ENCODE measurements around the gene RAI14.

RAI14 gene

GRCh38 chr5:34622098-34622400, 34.1 kb upstream of the RAI14 start:
- CTCF ChIA-PET = no interaction called here
- DNase-seq (ENCODE audit: extremely low spot score) = no peak
- TF ChIP-seq HDGF (IDR thresholded peaks at IDR 0.05; ENCODE audit: borderline replicate concordance) (no peak), ELF4 (IDR thresholded peaks at IDR 0.05) (no peak), FOXM1 (IDR thresholded peaks at IDR 0.05; ENCODE audit: borderline replicate concordance) (no peak), LEF1 (IDR thresholded peaks at IDR 0.05; ENCODE audit: borderline replicate concordance) (no peak), FOXA1 (IDR thresholded peaks at IDR 0.05) (no peak), ZNF384 (IDR thresholded peaks at IDR 0.05) (no peak), BHLHE40 (IDR thresholded peaks at IDR 0.05; ENCODE audit: borderline replicate concordance) (no peak), ARNT (IDR thresholded peaks at IDR 0.05) (no peak), NFRKB (IDR thresholded peaks at IDR 0.05) (no peak), SUZ12 (IDR thresholded peaks at IDR 0.05) (no peak), L3MBTL2 (conservative IDR thresholded peaks at IDR 0.05) (no peak), SP1 (IDR thresholded peaks at IDR 0.05) (no peak), FOXK2 (IDR thresholded peaks at IDR 0.05) (no peak), TARDBP (IDR thresholded peaks at IDR 0.05) (no peak), CTBP1 (IDR thresholded peaks at IDR 0.05; ENCODE audit: borderline replicate concordance) (no peak)
- TF ChIP-seq, protein P1, sequence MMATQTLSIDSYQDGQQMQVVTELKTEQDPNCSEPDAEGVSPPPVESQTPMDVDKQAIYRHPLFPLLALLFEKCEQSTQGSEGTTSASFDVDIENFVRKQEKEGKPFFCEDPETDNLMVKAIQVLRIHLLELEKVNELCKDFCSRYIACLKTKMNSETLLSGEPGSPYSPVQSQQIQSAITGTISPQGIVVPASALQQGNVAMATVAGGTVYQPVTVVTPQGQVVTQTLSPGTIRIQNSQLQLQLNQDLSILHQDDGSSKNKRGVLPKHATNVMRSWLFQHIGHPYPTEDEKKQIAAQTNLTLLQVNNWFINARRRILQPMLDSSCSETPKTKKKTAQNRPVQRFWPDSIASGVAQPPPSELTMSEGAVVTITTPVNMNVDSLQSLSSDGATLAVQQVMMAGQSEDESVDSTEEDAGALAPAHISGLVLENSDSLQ (IDR thresholded peaks at IDR 0.05) = no peak
- POLR2A ChIA-PET = no interaction called here

- ChIA-PET CTCF (interaction anchor here (1.6 kb wide), 1 partner anchor 101 kb away, joined by 4 read pairs; no protein-coding TSS in a partner anchor), POLR2A (no interaction called here)
- no peak for DNase-seq (ENCODE audit: extremely low spot score)
- TF ChIP-seq FOXA1 (IDR thresholded peaks at IDR 0.05) = no peak
- no peak for TF ChIP-seq FOXM1 (IDR thresholded peaks at IDR 0.05; ENCODE audit: borderline replicate concordance)
- TF ChIP-seq BHLHE40 (IDR thresholded peaks at IDR 0.05; ENCODE audit: borderline replicate concordance) = no peak
- TF ChIP-seq TARDBP (IDR thresholded peaks at IDR 0.05) = no peak
- TF ChIP-seq, protein P1 (IDR thresholded peaks at IDR 0.05) = no peak
- TF ChIP-seq ELF4 (IDR thresholded peaks at IDR 0.05) = no peak
These were observed 31.4 kb upstream of the RAI14 start for GRCh38 chr5:34624691-34625090.

DNA sequence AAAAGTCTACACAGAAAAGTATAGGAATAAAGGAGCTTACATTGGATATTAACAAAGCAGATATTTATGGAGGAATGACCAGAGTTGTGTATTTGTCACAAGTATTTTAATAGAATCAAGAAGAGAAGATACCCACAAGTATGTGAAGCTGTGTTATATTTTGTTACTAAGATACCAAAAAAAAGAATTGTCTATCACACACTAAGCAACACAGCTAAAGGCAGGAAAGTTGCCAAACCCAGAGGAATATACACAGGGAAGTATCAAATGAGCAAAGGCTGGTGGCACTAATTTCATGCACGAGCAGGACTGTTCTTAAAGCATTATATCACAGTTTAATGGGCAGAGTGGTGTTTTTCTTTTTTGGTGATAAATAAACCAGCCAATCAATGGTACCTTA, 30.9 kb upstream of the RAI14 start:
- ChIA-PET POLR2A (no interaction called here), CTCF (interaction anchor here (1.6 kb wide), 1 partner anchor 102 kb away, joined by 4 read pairs; no protein-coding TSS in a partner anchor)
- DNase-seq (ENCODE audit: extremely low spot score) = no peak
- TF ChIP-seq HDGF (IDR thresholded peaks at IDR 0.05; ENCODE audit: borderline replicate concordance) (no peak), ARNT (IDR thresholded peaks at IDR 0.05) (no peak), NFRKB (IDR thresholded peaks at IDR 0.05) (no peak), BHLHE40 (IDR thresholded peaks at IDR 0.05; ENCODE audit: borderline replicate concordance) (no peak), SUZ12 (IDR thresholded peaks at IDR 0.05) (no peak)

- DNase-seq (ENCODE audit: extremely low spot score) = no peak
- no peak for TF ChIP-seq CTBP1 (IDR thresholded peaks at IDR 0.05; ENCODE audit: borderline replicate concordance)
- TF ChIP-seq SUZ12 (IDR thresholded peaks at IDR 0.05) = no peak
- ChIA-PET CTCF (interaction anchor here (0.7 to 1.6 kb wide), 2 partner anchors 16 to 103 kb away, joined by 3 to 4 read pairs; no protein-coding TSS in a partner anchor), POLR2A (no interaction called here)
These were observed 30.1 kb upstream of the RAI14 start for GRCh38 chr5:34626036-34626435.

DNA sequence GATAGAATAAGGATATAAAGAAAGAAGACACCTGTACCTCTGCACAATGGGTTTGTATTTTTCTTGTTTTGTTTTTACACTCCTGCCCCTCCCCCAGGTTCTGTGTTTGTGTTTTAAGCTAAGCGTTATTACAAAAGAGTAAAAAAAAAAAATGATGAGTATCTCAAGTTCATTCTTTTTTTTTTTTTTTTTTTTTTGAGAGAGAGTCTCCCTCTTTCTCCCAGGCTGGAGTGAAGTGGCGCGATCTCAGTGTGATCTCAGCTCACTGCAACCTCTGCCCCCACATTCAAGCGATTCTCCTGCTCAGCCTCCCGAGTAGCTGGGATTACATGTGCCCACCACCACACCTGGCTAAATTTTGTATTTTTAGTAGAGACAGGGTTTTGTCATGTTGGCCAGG, 29.4 kb upstream of the RAI14 start:
- ChIA-PET CTCF (interaction anchor here (0.7 kb wide), 1 partner anchor 15 kb away, joined by 3 read pairs; no protein-coding TSS in a partner anchor), POLR2A (no interaction called here)
- TF ChIP-seq FOXK2 (IDR thresholded peaks at IDR 0.05) = no peak
- no peak for TF ChIP-seq SUZ12 (IDR thresholded peaks at IDR 0.05)
- TF ChIP-seq FOXM1 (IDR thresholded peaks at IDR 0.05; ENCODE audit: borderline replicate concordance) = no peak
- TF ChIP-seq TARDBP (IDR thresholded peaks at IDR 0.05) = no peak
- no peak for TF ChIP-seq LEF1 (IDR thresholded peaks at IDR 0.05; ENCODE audit: borderline replicate concordance)
- no peak for TF ChIP-seq ARNT (IDR thresholded peaks at IDR 0.05)
- TF ChIP-seq HDGF (IDR thresholded peaks at IDR 0.05; ENCODE audit: borderline replicate concordance) = no peak
- TF ChIP-seq, protein P1 (IDR thresholded peaks at IDR 0.05) = no peak
- TF ChIP-seq CTBP1 (IDR thresholded peaks at IDR 0.05; ENCODE audit: borderline replicate concordance) = no peak
- no peak for TF ChIP-seq L3MBTL2 (conservative IDR thresholded peaks at IDR 0.05)
- TF ChIP-seq BHLHE40 (IDR thresholded peaks at IDR 0.05; ENCODE audit: borderline replicate concordance) = no peak
- TF ChIP-seq SP1 (IDR thresholded peaks at IDR 0.05) = no peak
- TF ChIP-seq NFRKB (IDR thresholded peaks at IDR 0.05) = no peak
- no peak for DNase-seq (ENCODE audit: extremely low spot score)

DNA sequence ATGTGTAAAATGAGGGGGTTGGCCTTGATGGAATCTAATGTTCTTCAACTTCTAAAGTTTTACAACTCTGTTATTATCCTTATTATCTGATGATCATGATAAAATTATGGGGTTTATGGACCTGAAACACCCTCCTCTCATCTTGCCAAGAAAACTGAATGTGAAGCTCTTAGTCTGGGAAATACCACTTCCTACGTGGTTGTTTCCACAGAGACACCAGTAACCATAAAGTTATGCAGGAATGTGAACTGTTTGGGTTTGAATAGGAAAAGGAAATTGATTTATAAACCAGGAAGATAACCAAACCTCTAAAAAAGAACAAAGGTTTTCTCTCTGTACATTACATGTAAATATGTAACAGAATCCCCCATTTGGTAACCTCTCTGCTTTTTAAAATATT, 28.3 kb upstream of the RAI14 start:
- no peak for DNase-seq (ENCODE audit: extremely low spot score)
- TF ChIP-seq LEF1 (IDR thresholded peaks at IDR 0.05; ENCODE audit: borderline replicate concordance) (no peak), SUZ12 (IDR thresholded peaks at IDR 0.05) (no peak), ELF4 (IDR thresholded peaks at IDR 0.05) (no peak), BHLHE40 (IDR thresholded peaks at IDR 0.05; ENCODE audit: borderline replicate concordance) (no peak), HDGF (IDR thresholded peaks at IDR 0.05; ENCODE audit: borderline replicate concordance) (no peak), SP1 (IDR thresholded peaks at IDR 0.05) (no peak), TARDBP (IDR thresholded peaks at IDR 0.05) (no peak), FOXM1 (IDR thresholded peaks at IDR 0.05; ENCODE audit: borderline replicate concordance) (no peak)
- ChIA-PET CTCF (no interaction called here), POLR2A (interaction anchor here (0.6 kb wide), 1 partner anchor 41 kb away, joined by 3 read pairs; no protein-coding TSS in a partner anchor)

- CTCF ChIA-PET = no interaction called here
- POLR2A ChIA-PET = no interaction called here
- TF ChIP-seq, protein P1 (IDR thresholded peaks at IDR 0.05) = no peak
- TF ChIP-seq ZNF384 (IDR thresholded peaks at IDR 0.05) = no peak
- no peak for TF ChIP-seq CTBP1 (IDR thresholded peaks at IDR 0.05; ENCODE audit: borderline replicate concordance)
- no peak for TF ChIP-seq ELF4 (IDR thresholded peaks at IDR 0.05)
- no peak for DNase-seq (ENCODE audit: extremely low spot score)
These were observed 27.8 kb upstream of the RAI14 start for GRCh38 chr5:34628373-34628772.

Measured in HEK293T (cell line).